ENCODE results near the gene PEAK3. TPM values are rescaled to one million over a fixed set of nuclear protein-coding genes. Genes with fewer than 3 reads are reported as not detected.

PEAK3 gene
- total and polyA plus RNA-seq, 9 of the 15 experiments (the other 6 are each of a cell fraction or from before 2014, with no cell fraction given): 0.07 to 0.40 TPM; not detected in 7

DNA sequence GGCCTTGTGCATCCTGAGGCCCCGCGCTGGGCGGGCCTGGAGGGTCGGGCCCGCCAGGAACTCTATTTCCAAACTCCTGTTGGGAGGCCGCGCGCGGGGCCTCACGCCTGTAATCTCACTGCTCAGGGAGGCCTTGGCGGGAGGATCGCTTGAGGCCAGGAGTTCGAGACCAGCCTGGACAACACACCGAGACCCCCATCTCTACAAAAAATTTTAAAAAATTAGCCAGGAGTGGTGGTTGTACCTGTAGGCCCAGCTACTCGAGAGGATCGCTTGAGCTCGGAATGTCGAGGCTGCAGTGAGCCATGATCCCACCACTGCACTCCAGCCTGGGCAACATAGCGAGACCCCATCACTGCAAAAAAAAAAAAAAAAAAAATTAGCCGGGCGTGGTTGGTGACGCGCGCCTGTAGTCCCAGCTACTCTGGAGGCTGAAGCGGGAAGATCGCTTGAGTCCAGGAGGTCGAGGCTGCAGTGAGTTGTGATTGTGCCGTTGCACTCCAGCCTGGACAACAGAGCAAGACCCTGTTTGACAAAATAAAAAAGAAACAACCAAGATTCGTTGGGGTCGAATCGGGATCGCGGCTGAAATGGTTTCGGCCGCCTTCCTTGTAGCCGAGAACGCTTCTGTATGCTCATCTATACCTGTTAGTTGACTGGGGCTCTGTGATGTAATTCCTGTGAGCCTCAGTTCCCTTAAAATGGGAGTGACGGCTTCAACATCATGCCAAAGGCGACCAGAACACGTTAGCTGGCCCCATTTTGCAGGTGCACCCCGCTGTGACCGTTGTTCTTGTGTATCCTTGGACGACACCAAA is 44.7 kb downstream of the PEAK3 start (continued):
- TF ChIP-seq ZNF175 (CRISPR knock-in tag; IDR thresholded peaks at IDR 0.05; ENCODE audit: low read depth): no peak
- no peak for TF ChIP-seq ZNF785 (CRISPR knock-in tag; IDR thresholded peaks at IDR 0.05)
- TF ChIP-seq RUNX1 (IDR thresholded peaks at IDR 0.05; ENCODE audit: low read depth): no peak
- no peak for TF ChIP-seq ZNF780A (CRISPR knock-in tag; IDR thresholded peaks at IDR 0.05)
- peak; percentile 33 for TF ChIP-seq POLR2G (IDR thresholded peaks at IDR 0.05; ENCODE audit: low read depth, low read length)
- TF ChIP-seq KDM2B (CRISPR knock-in tag; IDR thresholded peaks at IDR 0.05): peak; percentile 52; the same call in 1 of the 2 replicates
- peak in 1 of 2 experiments; percentile 5; a peak in 1 of 4 replicates for TF ChIP-seq RCOR1 (IDR thresholded peaks at IDR 0.05; ENCODE audit: borderline replicate concordance in 1 of 2, low read depth in 2 of 2, low read length in 2 of 2)
- no peak for TF ChIP-seq SIN3B (IDR thresholded peaks at IDR 0.05; ENCODE audit: low read depth)
- no peak for TF ChIP-seq RBM22 (IDR thresholded peaks at IDR 0.05; ENCODE audit: low read depth, low read length, poor library complexity, severe bottlenecking)
- TF ChIP-seq, protein P1, sequence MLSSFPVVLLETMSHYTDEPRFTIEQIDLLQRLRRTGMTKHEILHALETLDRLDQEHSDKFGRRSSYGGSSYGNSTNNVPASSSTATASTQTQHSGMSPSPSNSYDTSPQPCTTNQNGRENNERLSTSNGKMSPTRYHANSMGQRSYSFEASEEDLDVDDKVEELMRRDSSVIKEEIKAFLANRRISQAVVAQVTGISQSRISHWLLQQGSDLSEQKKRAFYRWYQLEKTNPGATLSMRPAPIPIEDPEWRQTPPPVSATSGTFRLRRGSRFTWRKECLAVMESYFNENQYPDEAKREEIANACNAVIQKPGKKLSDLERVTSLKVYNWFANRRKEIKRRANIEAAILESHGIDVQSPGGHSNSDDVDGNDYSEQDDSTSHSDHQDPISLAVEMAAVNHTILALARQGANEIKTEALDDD (IDR thresholded peaks at IDR 0.05): no peak
- no peak for TF ChIP-seq SMAD1 (IDR thresholded peaks at IDR 0.05; ENCODE audit: low read depth, low read length, partially characterized antibody)
- TF ChIP-seq, protein P2, sequence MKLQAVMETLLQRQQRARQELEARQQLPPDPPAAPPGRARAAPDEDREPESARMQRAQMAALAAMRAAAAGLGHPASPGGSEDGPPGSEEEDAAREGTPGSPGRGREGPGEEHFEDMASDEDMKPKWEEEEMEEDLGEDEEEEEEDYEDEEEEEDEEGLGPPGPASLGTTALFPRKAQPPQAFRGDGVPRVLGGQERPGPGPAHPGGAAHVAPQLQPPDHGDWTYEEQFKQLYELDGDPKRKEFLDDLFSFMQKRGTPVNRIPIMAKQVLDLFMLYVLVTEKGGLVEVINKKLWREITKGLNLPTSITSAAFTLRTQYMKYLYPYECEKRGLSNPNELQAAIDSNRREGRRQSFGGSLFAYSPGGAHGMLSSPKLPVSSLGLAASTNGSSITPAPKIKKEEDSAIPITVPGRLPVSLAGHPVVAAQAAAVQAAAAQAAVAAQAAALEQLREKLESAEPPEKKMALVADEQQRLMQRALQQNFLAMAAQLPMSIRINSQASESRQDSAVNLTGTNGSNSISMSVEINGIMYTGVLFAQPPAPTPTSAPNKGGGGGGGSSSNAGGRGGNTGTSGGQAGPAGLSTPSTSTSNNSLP (IDR thresholded peaks at IDR 0.05; ENCODE audit: borderline replicate concordance, low read depth, low read length): no peak
- TF ChIP-seq MTA1 (IDR thresholded peaks at IDR 0.05; ENCODE audit: borderline replicate concordance): no peak
- TF ChIP-seq, protein P3, sequence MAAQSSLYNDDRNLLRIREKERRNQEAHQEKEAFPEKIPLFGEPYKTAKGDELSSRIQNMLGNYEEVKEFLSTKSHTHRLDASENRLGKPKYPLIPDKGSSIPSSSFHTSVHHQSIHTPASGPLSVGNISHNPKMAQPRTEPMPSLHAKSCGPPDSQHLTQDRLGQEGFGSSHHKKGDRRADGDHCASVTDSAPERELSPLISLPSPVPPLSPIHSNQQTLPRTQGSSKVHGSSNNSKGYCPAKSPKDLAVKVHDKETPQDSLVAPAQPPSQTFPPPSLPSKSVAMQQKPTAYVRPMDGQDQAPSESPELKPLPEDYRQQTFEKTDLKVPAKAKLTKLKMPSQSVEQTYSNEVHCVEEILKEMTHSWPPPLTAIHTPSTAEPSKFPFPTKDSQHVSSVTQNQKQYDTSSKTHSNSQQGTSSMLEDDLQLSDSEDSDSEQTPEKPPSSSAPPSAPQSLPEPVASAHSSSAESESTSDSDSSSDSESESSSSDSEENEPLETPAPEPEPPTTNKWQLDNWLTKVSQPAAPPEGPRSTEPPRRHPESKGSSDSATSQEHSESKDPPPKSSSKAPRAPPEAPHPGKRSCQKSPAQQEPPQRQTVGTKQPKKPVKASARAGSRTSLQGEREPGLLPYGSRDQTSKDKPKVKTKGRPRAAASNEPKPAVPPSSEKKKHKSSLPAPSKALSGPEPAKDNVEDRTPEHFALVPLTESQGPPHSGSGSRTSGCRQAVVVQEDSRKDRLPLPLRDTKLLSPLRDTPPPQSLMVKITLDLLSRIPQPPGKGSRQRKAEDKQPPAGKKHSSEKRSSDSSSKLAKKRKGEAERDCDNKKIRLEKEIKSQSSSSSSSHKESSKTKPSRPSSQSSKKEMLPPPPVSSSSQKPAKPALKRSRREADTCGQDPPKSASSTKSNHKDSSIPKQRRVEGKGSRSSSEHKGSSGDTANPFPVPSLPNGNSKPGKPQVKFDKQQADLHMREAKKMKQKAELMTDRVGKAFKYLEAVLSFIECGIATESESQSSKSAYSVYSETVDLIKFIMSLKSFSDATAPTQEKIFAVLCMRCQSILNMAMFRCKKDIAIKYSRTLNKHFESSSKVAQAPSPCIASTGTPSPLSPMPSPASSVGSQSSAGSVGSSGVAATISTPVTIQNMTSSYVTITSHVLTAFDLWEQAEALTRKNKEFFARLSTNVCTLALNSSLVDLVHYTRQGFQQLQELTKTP (IDR thresholded peaks at IDR 0.05; ENCODE audit: low read depth in 1 of 2, partially characterized antibody in 2 of 2): peak in 1 of 2 experiments; percentile 47
- TF ChIP-seq, protein P4, sequence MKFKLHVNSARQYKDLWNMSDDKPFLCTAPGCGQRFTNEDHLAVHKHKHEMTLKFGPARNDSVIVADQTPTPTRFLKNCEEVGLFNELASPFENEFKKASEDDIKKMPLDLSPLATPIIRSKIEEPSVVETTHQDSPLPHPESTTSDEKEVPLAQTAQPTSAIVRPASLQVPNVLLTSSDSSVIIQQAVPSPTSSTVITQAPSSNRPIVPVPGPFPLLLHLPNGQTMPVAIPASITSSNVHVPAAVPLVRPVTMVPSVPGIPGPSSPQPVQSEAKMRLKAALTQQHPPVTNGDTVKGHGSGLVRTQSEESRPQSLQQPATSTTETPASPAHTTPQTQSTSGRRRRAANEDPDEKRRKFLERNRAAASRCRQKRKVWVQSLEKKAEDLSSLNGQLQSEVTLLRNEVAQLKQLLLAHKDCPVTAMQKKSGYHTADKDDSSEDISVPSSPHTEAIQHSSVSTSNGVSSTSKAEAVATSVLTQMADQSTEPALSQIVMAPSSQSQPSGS (CRISPR knock-in tag; IDR thresholded peaks at IDR 0.05): no peak
- TF ChIP-seq, protein P5, sequence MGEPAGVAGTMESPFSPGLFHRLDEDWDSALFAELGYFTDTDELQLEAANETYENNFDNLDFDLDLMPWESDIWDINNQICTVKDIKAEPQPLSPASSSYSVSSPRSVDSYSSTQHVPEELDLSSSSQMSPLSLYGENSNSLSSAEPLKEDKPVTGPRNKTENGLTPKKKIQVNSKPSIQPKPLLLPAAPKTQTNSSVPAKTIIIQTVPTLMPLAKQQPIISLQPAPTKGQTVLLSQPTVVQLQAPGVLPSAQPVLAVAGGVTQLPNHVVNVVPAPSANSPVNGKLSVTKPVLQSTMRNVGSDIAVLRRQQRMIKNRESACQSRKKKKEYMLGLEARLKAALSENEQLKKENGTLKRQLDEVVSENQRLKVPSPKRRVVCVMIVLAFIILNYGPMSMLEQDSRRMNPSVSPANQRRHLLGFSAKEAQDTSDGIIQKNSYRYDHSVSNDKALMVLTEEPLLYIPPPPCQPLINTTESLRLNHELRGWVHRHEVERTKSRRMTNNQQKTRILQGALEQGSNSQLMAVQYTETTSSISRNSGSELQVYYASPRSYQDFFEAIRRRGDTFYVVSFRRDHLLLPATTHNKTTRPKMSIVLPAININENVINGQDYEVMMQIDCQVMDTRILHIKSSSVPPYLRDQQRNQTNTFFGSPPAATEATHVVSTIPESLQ (CRISPR knock-in tag; IDR thresholded peaks at IDR 0.05): no peak
